Fibroblast of mammary gland (primary cell): Measurements from ENCODE around the gene SLC35F3.

Experiments
- DNase-seq: peaks from one replicate; pipeline ENCODE4 v3.0.0-alpha.2; 2010; ENCODE audit warnings: low read depth
- H3K4me3 ChIP-seq: 2 replicates; pipeline ENCODE4 v1.5.1; 2011; ENCODE audit warnings: low read depth, mild to moderate bottlenecking, low read length, moderate library complexity; ENCODE audit not compliant: control insufficient read depth
- CTCF ChIP-seq: conservative IDR thresholded peaks from 2 replicates; pipeline ENCODE4 v1.5.1; 2011; ENCODE audit warnings: low read depth, low read length, inconsistent platforms; ENCODE audit not compliant: control insufficient read depth, insufficient read depth

The SLC35F3 gene

GRCh38 chr1:234286206-234286605 is 381.7 kb downstream of the SLC35F3 start:
- no peak overlapping the region for H3K4me3 ChIP-seq
- no peak for TF ChIP-seq CTCF
- no peak for DNase-seq

- no peak for TF ChIP-seq CTCF
- no peak for DNase-seq
- H3K4me3 ChIP-seq, result no peak overlapping the region
These were observed 384.5 kb downstream of the SLC35F3 start for GRCh38 chr1:234288946-234289345.

GRCh38 chr1:234289538-234290305 is 385.2 kb downstream of the SLC35F3 start:
- TF ChIP-seq CTCF, result no peak
- no peak overlapping the region for H3K4me3 ChIP-seq
- no peak for DNase-seq

GRCh38 chr1:234292011-234292410 is 387.5 kb downstream of the SLC35F3 start:
- H3K4me3 ChIP-seq, result no peak overlapping the region
- no peak for DNase-seq
- no peak for TF ChIP-seq CTCF

GRCh38 chr1:234292548-234292947 is 388.1 kb downstream of the SLC35F3 start:
- no peak for TF ChIP-seq CTCF
- no peak for DNase-seq
- no peak overlapping the region for H3K4me3 ChIP-seq

- H3K4me3 ChIP-seq, result no peak overlapping the region
- TF ChIP-seq CTCF, result no peak
- no peak for DNase-seq
These were observed 389.8 kb downstream of the SLC35F3 start for GRCh38 chr1:234294109-234294817.
